Inferior parietal cortex (tissue), 1 donor: ENCODE measurements around the gene FAM216B.
"Not testable (repeated sequence)": the region's sequence is repeated elsewhere in the genome, so short reads cannot be mapped to it uniquely, and the experiment has no call there.

Source experiments
- DNase-seq: peaks from one replicate; pipeline ENCODE4 v3.0.0-alpha.2; 2016; ENCODE audit errors: extremely low spot score

The FAM216B gene

DNA sequence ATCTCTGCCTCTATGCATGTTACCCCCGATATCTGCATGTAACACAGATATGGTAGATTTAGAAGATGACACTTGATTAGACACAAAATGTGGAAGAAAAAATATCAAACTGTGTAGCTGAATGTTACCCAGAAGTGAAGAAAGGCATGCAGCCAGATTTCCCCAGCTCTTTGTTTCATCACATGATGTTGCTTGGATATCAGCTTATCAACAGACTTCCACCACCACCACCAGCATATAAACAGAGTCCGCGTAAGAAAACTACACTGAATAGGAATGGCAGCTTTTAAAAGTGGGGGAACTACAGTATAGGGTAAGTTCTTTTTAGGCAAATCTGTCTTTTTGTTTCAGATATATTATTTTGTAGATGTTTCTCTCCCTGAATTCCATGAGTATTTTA is at the start of gene FAM216B:
Gene FAM216B (plus strand): TSS at position 233 of the 400 bp plus-strand sequence. CDS start 2,484 bp downstream, outside the sequence.
- DNase-seq = no peak

DNA sequence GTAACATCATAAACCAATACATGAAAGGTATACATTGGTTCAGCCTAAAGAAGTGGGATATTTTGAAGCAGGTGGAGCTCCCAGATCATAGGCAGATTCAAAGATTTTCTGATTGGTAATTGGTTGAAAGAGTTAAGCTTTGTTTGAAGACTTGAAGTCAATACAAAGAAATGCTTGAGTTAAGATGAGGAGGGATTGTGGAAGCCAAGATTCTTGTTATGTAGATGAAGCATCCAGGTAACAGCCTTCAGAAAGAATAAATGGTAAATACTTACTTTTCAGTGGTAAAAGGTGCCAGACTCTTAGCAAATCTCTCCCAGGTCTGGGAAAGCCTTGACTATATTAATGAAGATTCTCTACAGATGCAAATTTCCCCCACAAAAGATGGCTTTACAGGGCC is 49.3 kb upstream of the FAM216B start:
- no peak for DNase-seq

DNA sequence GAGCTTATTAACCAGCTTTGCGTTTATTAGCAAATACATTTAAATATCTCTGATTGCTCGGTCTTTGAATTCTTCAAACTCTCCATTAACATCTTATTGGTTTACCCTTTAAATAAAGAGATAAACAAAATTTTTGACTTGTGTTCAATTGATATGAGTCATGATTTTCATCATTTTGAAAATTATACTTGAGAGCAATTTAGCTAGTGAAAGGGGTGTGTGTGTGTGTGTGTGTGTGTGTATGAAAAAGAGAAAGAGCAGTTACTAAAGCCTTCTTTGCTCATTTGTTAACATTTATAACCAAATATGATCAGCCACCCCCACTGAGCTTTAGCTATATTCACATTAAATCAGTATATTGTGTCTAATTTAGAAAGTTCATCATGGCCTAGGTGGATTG is 48.3 kb upstream of the FAM216B start:
- DNase-seq = no peak

DNA sequence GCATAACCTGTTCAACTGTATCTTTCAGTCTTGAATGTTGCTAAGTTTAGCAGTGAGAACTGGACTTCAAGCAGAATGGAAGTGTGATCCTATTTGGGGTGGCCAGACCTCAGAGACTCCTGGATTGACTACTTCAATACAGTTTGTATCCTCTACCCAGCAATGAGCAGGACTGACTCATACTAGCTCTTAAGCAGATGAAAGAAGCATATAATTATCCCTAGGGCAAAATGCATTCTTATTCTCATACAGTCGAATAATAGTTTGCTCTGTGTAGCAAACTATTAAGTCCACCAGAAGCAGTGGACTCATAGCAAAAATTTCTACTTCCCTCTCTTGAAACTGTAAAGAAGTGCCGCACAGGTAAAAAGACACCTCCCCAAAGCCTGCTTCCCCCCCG is 46.4 kb upstream of the FAM216B start:
- no peak for DNase-seq

DNA sequence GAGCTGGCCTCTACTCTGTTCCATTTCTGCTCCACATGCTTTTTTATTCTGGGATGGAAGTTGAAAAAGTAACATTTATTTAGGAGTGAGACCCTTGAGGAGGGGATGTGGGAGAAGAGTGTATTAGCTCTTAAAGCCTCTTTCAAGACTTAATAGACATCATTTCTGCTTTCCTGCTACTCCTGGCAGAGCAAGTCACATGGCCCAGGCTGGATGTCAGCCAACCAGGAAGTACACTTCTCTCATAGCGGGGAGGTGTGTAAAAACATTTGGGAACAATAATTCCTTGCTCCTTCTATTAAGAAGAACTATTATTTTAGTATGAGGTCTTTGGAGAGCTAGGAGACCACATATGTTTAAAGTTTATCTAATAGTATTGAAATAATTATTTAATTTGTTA is 40.6 kb upstream of the FAM216B start:
- DNase-seq = no peak

DNA sequence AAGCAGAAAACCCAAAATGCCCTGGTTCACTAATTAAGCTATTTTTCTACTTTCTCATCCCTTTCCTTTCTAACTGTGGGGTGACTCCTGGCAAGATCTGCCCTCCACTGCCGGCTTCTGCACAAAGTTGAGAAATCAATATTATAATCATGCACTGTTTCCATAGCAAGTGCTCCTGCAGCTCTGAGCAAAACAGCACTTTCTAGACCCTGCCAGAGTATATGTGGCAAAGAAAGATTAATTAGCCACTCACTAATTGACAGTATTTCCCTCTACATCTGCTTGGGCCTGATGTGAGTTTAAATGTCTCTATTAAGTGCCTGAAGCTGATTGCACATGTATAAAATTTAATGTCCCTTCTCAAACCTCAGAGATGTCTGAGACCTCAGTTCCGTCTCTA is 39.5 kb upstream of the FAM216B start:
- DNase-seq = no peak

DNA sequence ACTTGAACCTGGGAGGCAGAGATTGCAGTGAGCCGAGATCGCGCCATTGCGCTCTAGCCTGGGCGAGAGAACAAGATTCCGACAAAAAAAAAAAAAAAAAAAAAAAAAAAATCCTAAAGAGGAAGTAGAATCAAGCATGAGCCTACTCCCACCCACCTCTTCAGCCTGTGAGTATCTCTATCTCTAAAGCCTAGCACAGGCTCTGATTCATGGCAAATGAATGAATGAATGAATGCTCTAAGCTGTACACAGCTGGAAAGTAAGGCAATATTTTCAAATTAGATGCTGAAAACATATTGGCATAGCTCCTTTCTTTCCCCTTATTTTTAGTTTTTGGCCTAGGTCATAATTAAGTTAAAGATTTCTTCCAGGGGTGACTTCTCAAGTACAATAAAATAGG is 35.7 kb upstream of the FAM216B start:
- DNase-seq = no peak

DNA sequence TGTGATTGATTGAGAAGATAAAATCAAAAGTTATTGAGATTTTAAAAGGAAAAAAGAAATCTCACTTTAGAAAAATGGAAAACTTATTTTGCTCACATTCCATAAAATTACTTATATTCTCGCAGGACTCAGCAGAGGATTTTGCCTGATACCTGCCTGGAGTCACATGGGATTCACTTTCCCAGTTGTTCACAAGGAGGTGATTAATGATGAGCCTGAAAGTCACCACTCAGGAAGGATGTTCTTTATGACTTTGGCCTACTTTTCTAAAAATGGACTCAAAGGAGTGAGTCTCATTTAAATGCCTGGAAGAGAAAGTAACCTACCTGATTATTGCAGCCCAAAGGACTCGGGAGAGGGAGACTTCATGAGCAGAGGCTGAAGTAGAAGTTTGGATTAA is 34.5 kb upstream of the FAM216B start:
- no peak for DNase-seq

DNA sequence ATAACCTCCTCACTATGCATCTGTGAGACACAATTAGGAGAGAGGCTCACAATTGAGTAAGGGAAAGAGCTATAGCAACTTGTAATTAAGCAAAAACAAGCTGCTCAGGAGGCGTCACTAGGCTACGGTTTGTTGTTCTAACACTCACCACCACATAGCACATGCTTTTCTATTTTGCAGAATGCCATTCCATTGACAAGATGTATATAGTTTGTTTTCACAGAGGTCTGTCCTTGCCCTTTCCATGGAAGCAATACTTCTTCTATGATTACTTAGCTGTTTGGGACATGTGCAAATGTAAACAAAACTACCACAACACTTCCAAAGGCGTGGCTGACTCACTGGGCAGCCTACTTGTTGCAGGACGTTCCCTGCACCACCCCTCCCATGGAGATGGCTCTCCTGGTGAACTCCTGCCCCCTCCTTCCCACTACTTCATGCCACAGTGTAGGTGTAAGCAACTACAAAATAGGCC is 33.9 kb upstream of the FAM216B start:
- DNase-seq = no peak

DNA sequence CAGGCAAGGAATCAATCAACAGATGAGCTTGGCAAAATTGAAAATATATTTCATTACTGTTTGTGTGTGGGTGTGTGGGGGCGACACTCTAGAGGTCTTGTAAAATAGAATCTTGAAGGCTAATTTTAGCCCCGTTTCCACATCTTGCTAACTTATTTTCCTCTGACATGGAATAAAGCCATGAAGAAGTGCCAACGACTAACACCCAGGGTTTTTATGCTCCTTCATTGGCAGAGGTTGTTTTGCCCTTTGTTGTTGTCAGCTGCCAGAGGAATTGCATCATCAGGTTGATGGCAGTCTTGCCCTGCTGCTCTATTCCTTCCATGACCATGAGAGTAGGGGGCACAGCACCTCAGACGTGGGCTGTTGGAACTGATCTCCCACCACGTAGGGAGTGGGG is 30.6 kb upstream of the FAM216B start:
- DNase-seq = no peak

DNA sequence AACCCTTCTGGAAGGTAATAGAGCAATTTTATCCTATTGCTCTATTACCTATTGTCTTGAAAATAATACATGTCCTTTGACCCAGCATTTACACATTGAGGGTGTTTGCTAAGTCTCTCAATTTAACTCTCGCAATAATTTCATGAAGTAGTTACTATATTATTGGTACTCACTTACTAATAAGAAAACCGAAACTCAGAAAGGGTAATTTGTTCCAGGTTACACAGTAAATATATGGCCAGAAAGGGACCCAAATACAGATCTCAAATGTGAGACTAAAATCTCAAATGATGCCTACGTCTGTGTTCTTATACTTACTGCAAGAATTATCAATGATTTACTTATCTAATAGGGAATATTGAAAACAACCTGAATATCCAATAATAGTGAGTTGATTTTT is 29.7 kb upstream of the FAM216B start:
- DNase-seq = no peak

DNA sequence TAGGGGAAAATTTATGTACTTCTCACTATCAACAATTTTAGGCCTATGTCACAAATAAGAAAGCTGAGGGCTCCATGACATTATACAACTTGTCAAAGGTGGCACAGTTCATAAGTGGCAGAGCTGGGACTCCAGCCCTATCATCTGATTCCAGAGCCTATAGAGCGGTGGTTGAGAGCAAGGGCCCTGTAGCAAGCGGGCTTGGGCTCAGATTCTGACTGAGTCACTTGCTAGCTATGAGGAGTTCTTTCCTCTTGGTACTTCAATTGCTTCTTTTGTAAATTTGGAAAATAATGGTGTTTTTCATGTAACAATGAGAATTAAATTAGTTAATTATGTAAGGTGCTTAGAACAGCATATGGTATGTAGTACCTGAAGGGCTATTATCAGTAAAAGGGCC is 28.7 kb upstream of the FAM216B start:
- no peak for DNase-seq

DNA sequence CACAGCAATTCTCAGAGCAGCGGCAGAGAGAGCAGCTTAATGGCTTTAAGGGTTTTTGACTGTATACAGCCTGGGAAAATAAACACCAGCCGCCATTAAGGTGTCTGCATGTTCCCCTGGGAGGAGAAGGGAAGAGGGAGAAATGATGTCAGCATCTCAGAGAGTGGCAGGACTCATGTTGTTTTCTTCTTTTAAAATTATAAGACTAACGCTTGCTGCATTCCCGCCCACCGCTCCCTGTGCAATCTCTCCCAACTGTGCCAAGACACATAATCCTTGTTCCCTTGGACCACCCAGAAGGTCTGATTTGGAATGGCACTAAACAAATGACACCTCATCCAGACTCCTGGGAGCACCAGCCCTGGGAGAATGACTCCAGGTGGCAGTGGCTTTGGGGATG is 27.7 kb upstream of the FAM216B start:
- no peak for DNase-seq

DNA sequence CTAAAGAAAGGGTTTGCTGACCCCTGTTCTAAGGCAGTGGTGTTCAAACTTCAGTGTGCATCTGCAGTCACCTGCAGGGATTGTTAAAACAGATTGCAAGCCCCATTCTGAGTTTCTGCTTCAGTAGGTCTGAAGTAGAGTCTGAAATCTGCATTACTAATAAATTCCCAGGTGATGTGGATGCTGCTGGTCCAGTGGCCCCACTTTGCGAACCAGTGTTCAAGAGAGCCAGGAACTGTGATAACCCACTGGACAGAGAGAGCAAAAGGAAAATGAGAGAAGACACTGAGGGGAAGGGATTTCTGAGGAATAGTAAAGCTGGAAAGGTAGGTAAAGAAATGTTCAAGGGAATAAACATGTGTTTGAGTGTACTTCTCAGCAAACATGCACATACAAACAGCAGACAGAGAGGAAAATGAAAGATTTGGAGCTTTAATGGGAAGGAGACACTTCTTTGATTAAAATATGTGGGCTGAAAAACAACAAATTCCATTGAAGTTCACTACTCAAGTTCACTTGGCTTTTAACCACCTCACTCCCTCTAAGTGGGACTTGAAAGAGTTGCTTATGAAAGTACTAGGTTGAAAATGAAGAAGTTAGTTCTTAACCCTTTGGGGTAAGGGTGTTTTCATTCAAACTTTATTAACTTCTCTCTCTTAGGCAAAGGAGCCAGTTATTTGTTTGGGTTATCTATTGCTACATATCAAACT is 26.4 kb upstream of the FAM216B start:
- DNase-seq = no peak

DNA sequence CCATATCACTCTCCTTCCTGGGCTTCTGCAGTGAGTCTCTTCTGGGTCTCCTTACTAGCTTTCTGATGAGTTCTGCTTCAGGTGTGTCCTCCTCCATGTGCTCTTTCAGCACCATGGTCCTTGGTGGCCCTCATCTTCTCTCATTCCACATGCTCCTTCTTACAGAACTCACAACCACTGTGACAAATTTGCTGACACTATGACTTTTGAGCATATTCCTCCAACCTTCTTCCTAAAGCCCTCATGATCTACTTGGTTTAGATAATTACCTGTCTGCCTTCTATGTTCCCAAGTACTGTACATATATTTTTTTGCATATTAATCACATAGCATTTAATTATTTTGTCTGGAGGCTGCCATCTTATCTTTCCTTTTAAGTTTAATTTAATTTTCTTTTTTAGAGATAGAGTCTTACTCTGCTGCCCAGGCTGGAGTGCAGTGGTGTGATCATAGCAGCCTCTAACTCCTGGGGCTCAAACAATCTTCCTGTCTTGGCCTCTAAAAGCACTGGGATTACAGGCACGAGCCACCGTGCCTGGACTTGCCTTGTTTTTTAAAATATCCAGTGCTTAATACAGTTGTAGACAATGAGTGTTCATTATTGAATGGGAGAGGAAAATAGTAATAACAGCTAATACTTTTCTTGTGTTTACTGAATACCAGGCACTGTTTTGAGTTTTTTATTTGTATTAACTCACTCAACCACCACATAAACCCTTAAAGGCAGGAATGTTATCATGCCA is 23.5 kb upstream of the FAM216B start:
- no peak for DNase-seq

DNA sequence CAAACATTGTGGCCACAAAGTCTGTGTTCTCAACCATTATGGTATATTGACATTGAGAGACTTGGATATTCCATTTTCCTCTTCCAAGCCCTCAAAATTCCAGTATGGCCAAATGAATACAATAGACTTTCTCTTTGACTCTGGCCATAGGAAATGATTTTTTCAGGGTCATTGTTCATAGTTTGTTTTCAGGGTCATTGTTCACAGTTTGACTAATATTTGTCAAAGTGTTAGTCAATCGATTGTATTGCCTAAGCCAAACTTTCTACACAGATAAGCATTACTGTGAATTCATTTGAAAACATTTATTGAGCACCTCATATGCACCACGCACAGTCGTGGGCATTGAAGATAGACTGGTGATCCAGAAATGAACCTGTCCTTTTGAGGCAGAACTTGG is 22.9 kb upstream of the FAM216B start:
- no peak for DNase-seq

DNA sequence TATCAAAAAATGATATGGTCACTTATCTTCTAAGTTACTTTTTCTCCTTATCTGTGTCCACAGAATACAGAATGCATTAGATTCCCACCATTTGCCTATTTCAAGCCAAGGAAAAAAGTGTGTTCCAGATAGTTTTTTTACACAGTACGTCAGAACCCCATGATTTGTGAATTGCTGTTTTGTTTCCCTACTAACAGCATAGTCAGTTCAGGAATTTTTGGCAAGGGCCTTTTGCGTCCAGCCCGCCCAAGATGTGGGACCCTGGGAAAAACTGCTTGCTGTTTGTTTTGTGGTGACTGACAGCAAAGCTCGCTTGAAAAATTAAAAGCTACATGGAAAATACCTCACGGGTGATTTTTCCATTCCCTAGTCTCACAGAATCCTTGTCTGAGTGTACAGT is 20.4 kb upstream of the FAM216B start:
- DNase-seq = no peak

DNA sequence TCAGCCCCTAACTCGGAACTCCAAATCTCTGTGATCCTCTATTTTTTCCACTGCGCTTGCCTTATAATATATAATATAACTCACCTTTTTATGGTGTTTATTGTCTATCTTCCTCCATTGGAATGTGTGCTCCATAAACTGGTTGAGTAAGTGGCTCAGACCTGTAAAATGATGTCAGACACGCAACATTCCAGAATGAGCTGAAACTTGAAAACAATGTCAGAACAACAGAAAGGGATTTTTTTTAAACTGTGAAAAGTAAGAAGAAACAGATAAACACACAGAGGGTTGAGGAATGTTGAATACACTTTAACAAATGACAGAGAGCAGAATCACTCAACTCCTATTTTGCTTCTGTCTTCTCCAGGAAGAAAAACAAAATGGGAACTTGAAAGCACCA is 19.1 kb upstream of the FAM216B start:
- DNase-seq = no peak

DNA sequence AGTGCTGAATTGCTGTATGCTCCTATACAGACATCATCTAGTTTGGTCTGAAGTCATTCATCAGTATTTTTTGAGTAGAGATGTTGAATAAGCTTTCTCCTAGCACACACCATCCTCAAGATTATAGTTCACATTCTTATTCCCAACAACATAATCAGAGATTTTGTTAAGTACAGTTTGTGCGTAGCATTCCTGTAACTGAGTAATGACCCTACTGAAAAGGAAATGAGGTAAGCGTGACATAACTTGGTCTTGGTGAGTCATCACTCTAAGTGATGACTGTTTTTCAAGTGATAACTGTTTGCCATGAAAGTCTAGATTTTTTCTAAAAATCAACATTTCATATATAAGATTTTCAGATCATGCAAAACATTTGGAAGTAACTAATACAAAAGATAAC is 18.5 kb upstream of the FAM216B start:
- DNase-seq = no peak

DNA sequence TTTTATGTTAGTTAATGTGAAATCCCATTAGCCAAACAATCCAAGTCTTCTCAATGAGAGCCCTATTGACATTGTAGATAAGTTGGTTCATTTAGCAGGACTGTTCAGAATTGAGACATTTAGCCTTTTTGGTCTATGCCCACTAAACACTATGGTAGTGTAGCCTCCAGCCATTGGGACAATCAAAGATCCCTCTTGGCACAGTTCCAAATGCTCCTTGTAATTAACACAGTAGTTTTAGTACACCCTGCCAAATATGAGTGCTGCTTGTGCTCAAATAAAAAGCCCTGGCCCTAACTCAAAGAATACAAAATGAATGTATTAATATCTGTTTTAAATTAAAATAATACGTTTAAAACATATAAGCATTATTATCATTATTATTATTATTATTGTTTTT is 15.4 kb upstream of the FAM216B start:
- no peak for DNase-seq

DNA sequence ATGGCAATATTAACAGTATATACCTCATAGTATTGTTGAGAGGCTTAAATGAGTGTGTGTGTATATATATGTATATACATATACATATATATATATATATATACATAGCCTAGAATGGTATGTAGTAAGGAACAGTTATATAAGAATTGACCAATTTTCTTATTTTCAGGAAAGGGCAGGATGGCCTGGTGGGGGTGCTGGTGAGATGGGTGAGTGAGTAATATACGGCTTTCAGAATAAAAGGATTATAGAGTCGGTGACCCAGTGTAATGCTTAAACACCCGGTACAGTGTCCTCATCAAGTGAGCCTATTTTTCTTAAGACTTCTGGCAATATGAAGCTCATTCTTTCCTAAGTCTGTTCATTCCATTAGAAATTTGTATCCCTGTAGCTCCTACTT is 11.7 kb upstream of the FAM216B start:
- DNase-seq = no peak

DNA sequence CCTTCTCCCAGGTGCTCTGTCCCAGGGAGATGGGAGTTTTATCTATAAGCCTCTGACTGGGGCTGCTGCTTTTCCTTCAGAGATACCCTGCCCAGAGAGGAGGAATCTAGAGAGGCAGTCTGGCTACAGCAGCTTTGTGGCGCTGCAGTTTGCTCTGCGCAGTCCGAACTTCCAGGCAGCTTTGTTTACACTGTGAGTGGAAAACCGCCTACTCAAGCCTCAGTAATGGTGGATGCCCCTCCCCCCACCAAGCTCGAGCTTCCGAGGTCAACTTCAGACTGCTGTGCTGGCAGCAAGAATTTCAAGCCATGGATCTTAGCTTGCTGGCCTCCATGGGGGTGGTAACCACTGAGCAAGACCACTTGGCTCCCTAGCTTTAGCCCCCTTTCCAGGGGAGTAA is 4.8 kb upstream of the FAM216B start:
- not testable (repeated sequence) for DNase-seq

DNA sequence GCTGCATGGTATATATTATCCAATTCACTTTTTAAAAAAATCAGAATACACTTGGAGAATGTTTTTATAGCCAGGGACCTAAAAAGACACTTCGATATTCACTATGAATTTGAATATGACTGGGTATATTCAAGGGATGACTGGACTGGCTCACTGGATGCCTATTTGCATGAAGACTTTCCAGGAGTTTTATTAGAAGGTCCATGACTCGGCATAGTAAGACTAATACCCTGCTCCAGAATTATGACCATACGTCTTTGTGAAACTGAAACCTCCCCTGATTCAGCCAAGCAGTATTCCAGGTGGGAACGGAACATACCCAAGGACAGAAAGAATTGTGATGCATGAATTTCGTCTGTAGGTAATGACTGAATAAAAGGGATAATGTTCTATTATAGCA is 3.9 kb upstream of the FAM216B start:
- DNase-seq = no peak

DNA sequence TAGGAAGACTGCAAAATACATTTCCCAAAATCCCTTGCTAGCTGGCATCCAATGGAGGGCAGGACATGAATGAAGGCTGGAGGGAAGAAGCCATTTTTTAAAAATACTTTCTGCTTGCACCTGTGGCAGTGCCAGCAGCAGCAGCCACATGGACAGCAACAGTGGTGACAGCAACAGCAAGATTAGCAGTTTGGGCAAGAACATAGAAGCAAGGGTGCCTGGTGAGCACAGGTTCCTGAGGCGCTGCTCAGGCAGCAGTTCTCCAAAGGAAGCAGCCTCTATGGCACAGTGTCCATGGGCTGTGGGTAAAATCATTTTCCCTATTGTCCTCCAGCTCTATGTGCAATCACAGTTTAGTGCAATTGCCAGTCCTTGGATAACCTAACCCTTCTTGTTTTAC is 1.3 kb upstream of the FAM216B start:
- DNase-seq = no peak
